A549 (cell line): ENCODE measurements around the gene SLC9A9.

Experiments used
- CHD2 ChIP-seq: fragments of 150-350 bp; IDR thresholded peaks from 2 replicates; pipeline ENCODE4 v1.6.1; 2014; ENCODE audit warnings: low read length; ENCODE audit not compliant: partially characterized antibody
- CTCF ChIP-seq: fragments of >200 bp; sonication (Bioruptor Twin); formaldehyde crosslinking; IDR thresholded peaks from 3 replicates; pipeline ENCODE4 v1.5.1; 2016
- ELK1 ChIP-seq: fragments of 150-350 bp; IDR thresholded peaks from 2 replicates; pipeline ENCODE4 v1.6.1; 2014; ENCODE audit warnings: low read depth, mild to moderate bottlenecking, low read length
- EP300 ChIP-seq, 2 experiments: fragments of >200 bp; sonication (Bioruptor Twin); formaldehyde crosslinking; IDR thresholded peaks; 2 replicates in 1 of 2; 3 replicates in 1 of 2; pipeline ENCODE4 v1.6.1; 2016 to 2017
- FOSL2 ChIP-seq, 2 experiments: fragments of 450-650 bp in 1 of 2; fragments of >200 bp in 1 of 2; sonication (Bioruptor Twin) in 1 of 2; formaldehyde crosslinking; IDR thresholded peaks; 2 replicates each; pipeline versions ENCODE4 v1.5.0 to v1.6.1; 2016 to 2020; ENCODE audit warnings: mild to moderate bottlenecking in 1 of 2, moderate library complexity in 1 of 2
- KDM5A ChIP-seq: fragments of 200-600 bp; sonication (generic); IDR thresholded peaks from 2 replicates; pipeline ENCODE4 v1.6.1; 2016; ENCODE audit warnings: antibody characterized with exemption, mild to moderate bottlenecking
- POLR2A ChIP-seq: IDR thresholded peaks from 2 replicates; pipeline ENCODE4 v1.6.1; 2012; ENCODE audit warnings: mild to moderate bottlenecking, low read length
- SMC3 ChIP-seq: fragments of >200 bp; sonication (Bioruptor Twin); formaldehyde crosslinking; IDR thresholded peaks from 3 replicates; pipeline ENCODE4 v1.6.1; 2018; ENCODE audit warnings: inconsistent platforms

- TF ChIP-seq POLR2A (no peak), CHD2 (no peak), ELK1 (no peak), EP300 (IDR thresholded peaks at IDR 0.05) (no peak), CTCF (no peak), FOSL2 (IDR thresholded peaks at IDR 0.05) (no peak), FOSL2 (CRISPR knock-in tag; IDR thresholded peaks at IDR 0.05) (no peak), SMC3 (no peak), KDM5A (no peak)
Observed at GRCh38 chr3:143224716-143225115, 623.6 kb downstream of the SLC9A9 start.
